Hematopoietic multipotent progenitor cell treated with erythropoietin and hydrocortisone succinate and interleukin-3 and kit ligand, for 6 days (in vitro differentiated cells): Measurements from ENCODE around the gene DDR1.
"Not testable (repeated sequence)": the region's sequence is repeated elsewhere in the genome, so short reads cannot be mapped to it uniquely, and the experiment has no call there.

Source experiments
- DNase-seq: peaks from one replicate; pipeline ENCODE4 v3.0.0-alpha.2; 2015

Gene DDR1

DNA sequence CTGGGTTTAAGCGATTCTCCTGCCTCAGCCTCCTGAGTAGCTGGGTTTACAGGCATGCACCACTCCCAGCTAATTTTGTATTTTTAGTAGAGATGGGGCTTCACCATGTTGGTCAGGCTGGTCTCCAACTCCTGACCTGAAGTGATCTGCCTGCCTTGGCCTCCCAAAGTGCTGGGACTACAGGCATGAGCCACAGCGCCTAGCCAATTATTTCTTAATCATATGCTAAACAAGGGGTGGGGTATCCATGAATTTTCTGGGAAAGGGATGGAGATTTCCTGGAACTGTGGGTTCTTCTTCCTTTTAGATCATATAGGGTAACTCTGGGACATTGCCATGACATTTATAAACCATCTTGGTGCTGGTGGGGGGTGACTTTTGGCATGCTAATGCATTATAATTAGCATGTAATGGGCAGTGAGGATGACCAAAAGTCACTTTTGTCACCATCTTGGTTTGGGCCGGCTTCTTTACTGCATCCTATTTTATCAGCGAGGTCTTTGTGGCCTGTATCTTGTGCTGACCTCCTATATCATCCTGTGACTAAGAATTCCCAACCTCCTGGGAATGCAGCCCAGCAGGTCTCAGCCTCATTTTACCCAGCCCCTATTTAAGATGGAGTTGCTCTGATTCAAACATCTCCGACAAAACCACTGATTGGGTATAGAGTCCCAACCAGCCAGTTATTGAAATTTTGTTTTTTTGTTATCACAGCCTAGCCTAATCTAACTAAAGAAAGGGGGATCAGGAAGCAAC lies 29.9 kb upstream of the DDR1 start:
- no peak for DNase-seq

DNA sequence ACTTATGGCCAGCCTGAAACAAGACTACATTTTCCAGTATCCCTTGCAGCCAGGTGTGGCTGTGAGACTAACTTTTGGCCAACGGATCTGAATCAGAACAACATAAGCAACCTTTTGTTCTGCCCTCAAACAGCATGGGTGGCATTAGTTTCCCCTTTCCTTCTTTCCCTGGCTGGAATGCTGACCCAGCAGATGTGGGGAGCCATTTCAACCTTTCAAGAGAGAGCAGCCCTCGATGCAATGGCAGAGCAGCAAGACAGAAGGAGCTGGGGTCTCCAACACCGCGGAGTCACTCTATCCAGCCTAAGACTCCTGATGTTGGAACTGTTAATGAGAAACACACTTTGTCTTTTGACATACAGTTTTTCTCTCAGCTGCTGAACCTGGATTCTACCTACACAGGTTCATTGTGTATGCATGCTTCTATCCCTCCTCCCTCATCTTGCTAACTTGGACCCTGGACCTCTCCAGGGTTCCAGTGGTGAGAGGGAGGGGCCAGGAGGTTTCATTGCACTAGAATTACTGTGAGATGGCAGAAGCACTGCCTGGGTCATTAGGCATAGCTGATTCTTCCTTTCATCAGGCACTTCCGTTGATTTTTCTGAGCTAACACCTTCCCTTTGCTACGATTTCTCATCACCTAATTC lies 28.8 kb upstream of the DDR1 start:
- DNase-seq, result no peak

DNA sequence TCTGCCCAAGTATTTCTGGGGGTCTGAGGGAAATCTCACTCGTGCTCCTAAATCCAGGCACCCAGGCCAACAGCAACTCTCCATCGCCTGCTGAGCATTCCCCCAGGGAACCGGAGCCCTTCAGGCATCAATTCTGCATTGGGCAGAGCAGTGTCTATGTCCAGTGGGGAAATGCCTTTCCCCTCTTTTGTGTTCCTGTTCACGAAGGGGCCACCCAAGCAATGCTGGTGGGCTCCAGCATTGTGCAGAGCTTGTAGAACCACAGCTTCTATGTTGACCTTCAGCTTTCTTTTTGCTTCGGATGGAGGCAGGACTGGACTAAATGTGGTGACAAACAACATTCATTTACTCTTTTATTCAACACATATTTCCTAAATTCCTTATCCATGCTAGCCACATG lies 27.2 kb upstream of the DDR1 start:
- no peak for DNase-seq

DNA sequence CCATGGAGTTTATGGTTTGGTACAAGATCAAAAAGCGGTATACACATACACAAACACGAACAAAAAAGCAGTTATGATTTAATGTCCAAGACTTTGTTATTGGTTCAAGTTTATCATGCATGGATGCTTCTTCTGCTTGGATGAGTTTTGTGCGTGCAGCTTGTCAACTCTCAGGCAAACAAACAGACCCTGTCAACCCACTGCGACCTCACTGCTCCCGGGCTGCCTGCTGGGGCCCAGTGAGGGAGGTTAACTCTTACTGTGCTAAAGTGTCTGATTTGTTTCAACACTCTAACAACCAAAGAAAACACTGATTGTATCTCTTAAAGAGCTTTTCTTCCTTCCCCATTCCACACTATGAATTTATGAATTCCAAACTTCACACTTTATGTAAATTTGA lies 26.8 kb upstream of the DDR1 start:
- no peak for DNase-seq

DNA sequence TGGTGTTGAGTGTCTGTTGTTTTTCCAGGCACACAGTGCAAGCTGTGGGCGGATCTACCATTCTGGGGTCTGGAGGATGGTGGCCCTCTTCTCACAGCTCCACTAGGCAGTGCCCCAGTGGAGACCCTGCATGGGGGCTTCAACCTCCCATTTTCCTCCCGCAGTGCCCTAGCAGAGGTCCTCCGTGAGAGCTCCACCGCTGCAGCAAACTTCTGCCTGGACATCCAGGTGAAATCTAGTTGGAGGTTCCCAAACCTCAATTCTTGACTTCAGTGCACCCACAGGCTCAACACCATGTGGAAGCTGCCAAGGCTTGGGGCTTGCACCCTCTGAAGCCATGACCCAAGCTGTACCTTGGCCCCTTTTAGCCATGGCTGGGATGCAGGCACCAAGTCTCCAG lies 24.6 kb upstream of the DDR1 start:
- not testable (repeated sequence) for DNase-seq

DNA sequence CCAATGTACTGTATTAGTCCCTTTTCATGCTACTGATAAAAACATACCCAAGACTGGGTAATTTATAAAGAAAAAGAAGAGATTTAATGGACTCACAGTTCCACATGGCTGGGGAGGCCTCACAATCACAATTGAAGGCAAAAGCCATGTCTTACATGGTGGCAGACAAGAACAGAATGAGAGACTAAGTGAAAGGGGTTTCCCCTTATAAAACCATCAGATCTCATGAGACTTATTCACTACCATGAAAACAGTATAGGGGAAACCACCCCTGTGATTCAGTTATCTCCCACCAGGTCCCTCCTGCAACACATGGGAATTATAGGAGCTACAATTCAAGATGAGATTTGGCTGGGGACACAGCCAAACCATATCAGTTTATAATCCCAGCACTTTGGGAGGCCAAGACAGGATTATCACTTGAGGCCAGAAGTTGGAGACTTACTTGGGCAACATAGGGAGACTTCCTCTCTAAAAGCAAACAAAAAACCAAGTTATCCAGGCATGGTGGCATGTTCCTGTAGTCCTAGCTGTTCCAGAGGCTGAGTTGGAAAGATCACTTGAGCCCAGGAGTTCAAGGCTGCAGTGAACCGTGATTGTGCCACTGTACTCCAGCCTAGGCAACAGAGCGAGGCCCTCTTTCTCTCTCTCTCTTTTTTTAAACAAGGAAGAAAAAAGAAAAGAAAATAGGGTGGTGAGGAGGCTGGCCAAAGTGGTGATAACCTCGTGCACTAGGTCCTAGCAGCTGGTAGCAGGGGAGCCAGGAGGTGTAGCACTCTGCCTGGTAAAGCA lies 22.9 kb upstream of the DDR1 start:
- no peak for DNase-seq

DNA sequence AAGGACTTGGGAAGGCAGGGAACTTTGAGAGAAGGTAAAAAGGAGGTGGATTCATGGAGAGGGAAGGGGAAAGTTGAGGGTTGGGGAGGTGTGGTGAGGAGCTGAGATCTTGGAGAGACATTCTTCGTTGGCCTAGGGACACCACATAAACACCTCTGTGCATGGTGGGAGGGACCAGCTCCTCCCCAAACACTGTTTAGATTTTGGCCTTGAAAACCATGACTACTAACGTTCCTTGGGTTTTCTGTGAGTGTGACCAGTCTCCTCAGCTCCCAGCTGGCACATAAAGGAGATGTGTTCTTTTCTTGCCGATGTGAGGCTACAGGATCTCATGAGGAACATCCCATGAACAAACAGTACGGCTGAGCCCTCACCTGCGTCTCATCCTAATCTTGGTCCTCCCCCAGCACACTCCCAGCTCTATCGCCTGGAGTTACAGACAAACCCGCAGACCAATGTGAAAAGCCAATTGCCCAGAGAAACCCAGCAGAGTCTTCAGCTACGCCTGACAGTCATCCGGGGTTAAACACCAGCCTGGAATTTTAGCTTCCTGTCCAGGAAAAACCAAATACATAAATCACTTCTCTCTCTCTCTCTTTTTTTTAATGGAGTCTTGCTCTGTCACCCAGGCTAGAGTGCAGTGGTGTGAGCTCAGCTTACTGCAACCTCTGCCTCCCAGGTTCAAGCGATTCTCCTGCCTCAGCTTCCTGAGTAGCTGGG lies 22.0 kb upstream of the DDR1 start:
- no peak for DNase-seq

DNA sequence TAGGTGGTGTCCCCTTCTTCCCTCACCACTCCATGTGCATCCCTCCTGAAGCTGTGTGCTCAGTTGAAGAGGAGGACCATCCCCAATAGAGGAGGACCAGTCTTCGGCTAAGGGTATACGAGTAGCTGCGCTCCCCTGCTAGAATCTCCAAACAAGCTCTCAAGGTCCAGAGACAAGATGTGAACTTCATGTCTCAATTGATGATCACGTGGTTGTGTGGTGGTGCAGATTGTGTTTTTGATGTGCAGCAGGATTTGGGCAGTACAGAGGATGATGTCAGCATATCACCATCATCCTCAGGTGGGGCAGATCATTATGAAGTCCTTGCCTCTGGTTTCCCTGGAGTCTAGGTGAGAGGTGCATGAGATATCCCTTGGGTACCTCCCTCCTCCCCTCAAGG lies 20.0 kb upstream of the DDR1 start:
- no peak for DNase-seq

DNA sequence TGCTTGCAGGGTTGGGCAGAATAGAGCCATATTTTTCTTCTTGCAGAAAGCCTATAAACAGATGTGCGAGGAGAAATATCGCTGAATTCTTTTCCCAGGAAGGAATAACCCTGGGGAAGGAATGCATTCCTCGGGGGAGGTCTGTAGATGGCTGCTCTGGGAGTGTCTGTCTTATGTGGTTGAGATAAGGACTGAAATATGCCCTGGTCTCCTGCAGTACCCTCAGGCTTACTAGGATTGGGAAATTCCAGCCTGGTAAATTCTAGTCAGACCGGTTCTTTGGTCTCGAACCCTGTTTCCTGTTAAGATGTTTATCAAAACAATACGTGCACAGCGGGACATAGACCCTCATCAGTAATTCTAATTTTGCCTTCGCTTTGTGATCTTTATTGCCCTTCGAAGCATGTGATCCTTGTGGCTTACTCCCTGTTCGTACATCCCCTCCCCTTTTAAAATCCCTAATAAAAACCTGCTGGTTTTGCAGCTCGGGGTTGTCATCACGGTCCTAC lies 15.0 kb upstream of the DDR1 start:
- DNase-seq, result not testable (repeated sequence)

DNA sequence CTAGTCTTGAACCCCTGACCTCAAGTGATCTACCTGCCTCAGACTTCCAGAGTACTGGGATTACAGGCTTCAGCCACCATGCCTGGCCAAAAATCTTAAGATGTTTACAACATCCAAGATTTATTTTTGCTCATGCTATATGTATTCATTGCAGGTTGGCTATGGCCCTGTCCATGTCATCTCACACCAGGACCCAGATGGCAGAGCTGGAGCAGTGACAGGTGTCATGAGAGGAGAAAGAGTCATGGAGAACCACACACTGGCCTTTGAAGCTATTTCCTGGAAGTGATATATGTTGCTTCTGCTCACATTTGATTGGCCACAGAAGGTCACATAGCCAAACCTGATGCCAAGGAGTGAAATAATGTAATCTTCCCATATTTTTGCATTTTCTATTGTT lies 13.8 kb upstream of the DDR1 start:
- no peak for DNase-seq

DNA sequence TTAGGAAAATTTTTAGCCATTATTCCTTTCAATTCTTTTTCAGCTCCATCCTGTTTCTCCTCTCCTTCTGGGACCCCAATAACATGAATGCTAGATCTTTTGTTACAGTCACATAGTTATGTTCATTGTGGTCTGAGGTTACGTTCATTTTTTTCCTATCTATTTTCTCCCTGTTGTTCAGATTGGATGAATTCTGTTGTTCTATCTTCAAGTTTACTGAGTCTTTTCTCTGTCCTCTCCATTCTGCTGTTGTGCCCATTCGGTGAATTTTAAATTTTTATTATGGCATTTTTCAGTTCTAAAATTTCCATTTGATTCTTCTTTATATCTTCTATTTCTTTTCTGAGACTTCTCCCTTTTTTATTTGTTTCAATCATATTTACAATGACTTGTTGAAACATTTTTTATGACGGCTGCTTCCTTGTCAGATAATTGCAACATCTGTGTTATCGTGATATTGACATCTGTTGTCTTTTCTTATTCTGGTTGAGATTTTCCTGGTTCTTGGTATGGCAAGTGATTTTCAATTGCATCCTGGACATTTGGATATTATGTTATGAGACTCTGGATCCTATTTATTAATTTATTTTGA lies 12.6 kb upstream of the DDR1 start:
- no peak for DNase-seq

DNA sequence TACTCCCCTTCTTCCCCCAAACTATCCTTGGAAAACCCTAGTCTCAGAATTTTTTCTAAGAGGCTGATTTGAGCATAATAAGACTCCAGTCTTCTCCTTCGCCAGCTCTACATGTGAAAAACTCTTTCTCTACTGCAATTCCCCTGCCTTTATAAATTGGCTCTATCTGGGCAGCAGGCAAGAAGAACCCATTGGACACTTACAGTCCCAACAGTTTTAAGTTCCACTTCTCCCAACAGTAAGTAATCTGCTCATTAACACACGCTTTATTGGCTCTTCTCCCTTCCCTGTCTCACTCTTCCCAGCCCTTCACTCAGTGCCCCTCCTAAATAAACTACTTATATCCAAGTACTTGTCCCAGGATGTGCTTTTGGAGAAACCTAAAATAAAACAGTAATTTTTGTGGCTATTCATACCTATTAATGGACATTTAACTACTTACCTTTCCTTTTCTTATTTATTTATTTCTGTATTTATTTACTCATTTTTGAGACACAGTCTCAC lies 11.1 kb upstream of the DDR1 start:
- DNase-seq, result no peak

DNA sequence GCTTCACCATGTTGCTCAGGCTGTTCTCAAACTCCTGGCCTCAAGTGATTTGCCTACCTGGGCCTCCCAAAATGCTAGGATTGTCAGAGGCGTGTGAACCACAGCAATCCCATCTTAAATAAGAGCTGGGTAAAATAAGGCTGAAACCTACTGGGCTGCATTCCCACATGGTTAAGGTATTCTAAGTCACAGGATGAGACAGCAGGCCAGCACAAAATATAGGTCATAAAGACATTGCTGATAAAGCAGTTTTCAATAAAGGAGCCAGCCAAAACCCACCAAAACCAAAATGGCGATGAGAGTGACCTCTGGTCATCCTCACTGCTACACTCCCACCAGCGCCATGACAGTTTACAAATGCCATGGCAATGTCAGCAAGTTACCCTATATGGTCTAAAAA lies 10.5 kb upstream of the DDR1 start:
- DNase-seq, result not testable (repeated sequence)

DNA sequence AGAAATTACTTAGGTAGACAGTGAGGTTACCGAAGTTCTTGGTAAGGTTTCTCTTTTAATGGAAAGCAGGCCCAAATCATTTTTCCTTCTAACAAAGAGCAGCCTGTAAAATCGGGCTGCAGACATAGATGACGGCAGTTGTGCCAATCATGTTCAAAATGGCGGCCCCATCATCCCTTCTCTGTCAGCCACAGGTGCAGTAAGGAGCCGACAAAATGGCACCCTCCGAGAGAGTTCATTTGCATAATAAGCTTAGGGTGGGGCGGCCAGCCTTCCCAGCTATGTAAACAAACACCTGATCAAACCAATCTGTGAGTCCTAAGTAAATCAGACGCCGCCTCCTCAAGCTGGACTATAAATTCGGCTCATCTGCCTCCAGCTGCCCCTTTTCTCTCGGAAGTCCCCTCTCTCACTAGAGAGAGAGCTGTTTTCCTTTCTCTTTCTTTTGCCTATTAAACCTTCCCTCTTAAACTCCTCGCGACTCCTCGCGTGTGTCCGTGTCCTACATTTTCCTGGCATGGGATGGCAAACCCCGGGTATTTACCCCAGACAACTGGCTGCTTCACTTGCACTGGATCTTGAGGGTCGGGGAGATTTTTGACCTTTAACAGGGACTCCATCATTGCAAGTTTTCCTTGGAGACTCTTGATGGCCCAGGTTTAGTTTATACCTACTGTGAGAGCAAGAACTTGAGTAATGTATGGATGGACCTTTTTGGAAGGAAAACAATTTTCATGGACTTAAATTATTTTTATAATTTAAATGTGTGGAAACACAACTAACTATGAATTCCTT lies 8.9 kb upstream of the DDR1 start:
- no peak for DNase-seq

DNA sequence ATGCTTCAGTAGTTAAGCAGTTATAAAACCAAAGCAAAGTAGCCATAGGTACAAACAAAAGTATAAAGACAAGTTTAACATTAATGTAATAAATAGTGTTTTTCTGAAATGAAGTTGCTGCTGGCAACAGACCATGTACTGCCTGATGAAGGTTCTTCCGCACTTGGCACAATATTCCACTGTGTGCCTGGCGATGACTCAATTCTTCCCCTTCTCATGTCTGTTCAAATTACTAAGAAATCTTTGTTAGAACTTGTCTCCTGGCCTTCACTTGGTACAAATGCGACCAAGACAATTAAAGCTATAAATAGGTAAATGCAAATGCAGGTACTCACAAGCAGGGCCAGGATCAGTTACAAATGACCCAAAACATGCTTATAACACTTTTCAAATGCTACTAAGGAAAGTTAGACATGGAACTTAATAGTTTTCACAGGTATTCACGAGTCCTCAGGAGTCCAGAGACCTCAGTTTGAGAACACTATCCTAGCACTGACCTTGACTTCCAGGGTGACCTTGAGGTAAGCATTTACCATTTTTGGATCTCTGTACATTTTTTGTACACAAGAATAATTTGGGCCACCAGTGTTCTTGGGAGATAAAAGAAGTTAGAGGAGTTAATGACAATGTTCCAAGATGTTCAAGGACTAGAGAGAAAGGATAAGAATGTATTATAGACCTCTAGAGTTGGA lies 8.1 kb upstream of the DDR1 start:
- DNase-seq, result no peak

DNA sequence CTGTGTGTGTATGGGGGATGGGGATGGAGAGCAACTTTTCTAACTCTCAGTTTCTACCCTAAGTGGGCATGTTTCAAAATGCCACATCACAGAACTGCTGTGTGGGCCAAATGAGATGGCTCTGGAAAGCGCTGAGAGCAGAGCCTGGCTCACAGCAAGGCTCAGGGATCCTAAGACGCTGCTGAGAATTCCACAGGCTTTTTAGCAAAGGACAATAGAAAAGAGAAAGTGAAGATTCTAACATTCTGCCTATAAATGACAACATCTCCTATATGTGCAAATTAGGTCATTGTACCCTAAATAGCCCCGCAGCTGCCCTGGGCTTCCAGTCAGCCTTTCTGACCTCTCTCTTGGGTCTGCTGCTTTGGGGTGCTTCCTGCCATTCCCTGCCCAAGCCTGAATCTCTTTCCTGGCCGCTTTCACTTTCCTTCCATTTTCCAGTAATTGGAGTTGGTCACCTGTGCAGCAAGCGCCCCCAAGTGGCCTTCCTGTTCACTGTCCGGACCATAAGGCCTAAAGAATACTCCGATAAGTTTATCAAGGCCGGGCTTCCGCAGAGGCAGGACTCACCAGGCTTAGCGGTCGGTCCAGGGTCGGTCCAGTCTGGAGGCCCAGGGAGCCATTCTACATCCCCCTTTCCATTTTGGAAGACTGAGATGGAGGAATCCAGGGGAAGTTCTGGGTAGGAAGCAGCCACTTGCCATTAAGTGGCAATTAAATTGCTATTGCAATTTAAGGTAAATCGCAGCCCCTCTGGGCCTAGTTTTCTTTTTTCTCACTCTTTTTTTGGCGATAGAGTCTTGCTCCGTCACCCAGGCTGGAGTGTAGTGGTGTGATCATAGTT lies 6.7 kb upstream of the DDR1 start:
- DNase-seq, result peak; percentile 92

DNA sequence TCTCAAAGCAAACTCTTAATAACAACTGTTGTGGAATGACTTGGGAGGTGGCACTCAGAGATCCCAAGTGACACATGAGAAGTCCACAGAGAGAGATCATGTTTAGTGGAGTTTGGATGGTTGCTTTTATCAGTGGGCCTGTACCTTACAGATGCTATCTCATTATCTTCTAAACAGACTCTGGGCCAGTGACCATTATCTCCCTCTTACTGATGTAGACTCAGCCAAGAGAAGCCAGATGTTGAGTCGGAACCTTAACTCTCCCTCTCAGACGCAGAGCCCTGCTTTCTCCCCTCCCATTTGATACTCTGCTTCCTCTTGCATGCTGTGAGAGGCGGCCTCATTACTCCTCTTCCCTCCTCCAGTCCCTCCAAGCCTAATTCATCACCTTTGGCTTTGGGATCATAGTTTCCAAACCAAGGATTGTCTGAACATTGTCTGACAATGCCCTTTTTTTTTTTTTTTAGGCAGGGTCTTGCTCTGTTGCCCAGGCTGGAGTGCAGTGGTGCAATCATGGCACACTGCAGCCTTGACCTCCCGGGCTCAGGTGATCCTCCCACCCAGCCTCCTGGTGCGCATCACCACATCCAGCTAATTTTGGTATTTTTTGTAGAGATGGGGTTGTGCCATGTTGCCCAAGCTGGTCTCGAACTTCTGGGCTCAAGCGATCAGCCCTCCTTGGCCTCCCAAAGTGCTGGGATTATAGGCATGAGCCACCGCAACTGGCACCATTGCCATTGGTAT lies 4.5 kb upstream of the DDR1 start:
- DNase-seq, result peak; percentile 58

DNA sequence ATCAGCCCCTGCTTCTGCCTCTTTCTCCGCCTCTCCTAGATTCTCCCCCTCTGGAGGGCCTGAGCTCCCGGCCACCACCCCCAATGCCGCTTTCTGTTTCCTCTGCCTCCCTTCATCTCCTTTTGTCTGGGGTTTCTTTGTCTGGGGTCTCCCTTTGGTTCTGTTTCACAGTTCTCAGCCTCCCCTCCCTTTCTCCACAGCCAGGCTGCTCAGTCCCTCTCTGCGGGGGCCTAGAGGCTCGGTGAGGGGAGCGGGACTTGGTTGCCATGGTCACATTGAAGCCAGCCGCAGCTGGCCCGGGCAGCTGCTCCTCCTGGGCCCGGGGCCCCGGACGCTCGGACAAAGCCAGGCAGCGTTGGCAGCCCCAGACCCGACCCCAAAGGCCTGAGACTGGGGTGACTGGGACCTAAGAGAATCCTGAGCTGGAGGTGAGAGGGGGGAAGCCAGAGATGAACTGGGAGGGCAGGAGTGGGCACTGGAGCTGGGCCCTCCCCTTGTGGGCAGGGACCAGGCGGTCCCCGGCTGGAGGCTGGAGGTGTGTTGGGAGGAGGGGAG lies 3.5 kb upstream of the DDR1 start:
- no peak for DNase-seq
